ENCODE data around the gene PSEN1. TPM values are rescaled to one million over a fixed set of nuclear protein-coding genes. Genes with fewer than 3 reads are reported as not detected.
A peak's percentile ranks its signal among the peaks of the same experiment; 100 is the strongest.

PSEN1 gene
- total RNA-seq, 1 donor from 2014 or later, result 53.9 TPM

GRCh38 chr14:73244541-73245290 is 108.4 kb downstream of the PSEN1 start:
- no peak overlapping the region for H3K4me3 Mint-ChIP-seq
- no peak overlapping the region for H3K27ac Mint-ChIP-seq (ENCODE audit: unreplicated experiment)
- no peaks in the 10 kb centered on the region for H3K9me3 Mint-ChIP-seq
- peaks cover 35% of the 10 kb centered on the region for H3K27me3 Mint-ChIP-seq (ENCODE audit: low read depth)
- no peak for TF ChIP-seq CTCF (conservative IDR thresholded peaks at IDR 0.05)
- DNase-seq (ENCODE audit: low read depth, low spot score), result no peak
- peaks cover 4% of the 10 kb centered on the region for H3K4me1 Mint-ChIP-seq
- H3K36me3 Mint-ChIP-seq (ENCODE audit: low read depth), result no peaks in the 10 kb centered on the region

- H3K9me3 Mint-ChIP-seq, result no peaks in the 10 kb centered on the region
- no peak overlapping the region for H3K4me3 Mint-ChIP-seq
- no peak for TF ChIP-seq CTCF (conservative IDR thresholded peaks at IDR 0.05)
- H3K36me3 Mint-ChIP-seq (ENCODE audit: low read depth), result no peaks in the 10 kb centered on the region
- H3K4me1 Mint-ChIP-seq, result peaks cover 4% of the 10 kb centered on the region
- DNase-seq (ENCODE audit: low read depth, low spot score), result no peak
- no peak overlapping the region for H3K27ac Mint-ChIP-seq (ENCODE audit: unreplicated experiment)
- H3K27me3 Mint-ChIP-seq (ENCODE audit: low read depth), result peaks cover 27% of the 10 kb centered on the region
These were observed 109.4 kb downstream of the PSEN1 start for GRCh38 chr14:73245480-73246325.

- H3K36me3 Mint-ChIP-seq (ENCODE audit: low read depth), result no peaks in the 10 kb centered on the region
- no peaks in the 10 kb centered on the region for H3K9me3 Mint-ChIP-seq
- H3K4me3 Mint-ChIP-seq, result no peak overlapping the region
- TF ChIP-seq CTCF (conservative IDR thresholded peaks at IDR 0.05), result no peak
- no peak for DNase-seq (ENCODE audit: low read depth, low spot score)
- H3K27ac Mint-ChIP-seq (ENCODE audit: unreplicated experiment), result peak overlapping the region; percentile 78
- peaks cover 4% of the 10 kb centered on the region for H3K4me1 Mint-ChIP-seq
- H3K27me3 Mint-ChIP-seq (ENCODE audit: low read depth), result peaks cover 18% of the 10 kb centered on the region
These were observed 110.3 kb downstream of the PSEN1 start for GRCh38 chr14:73246387-73247150.

- H3K36me3 Mint-ChIP-seq (ENCODE audit: low read depth), result no peaks in the 10 kb centered on the region
- H3K4me3 Mint-ChIP-seq, result no peak overlapping the region
- peaks cover 4% of the 10 kb centered on the region for H3K4me1 Mint-ChIP-seq
- TF ChIP-seq CTCF (conservative IDR thresholded peaks at IDR 0.05), result no peak
- no peak overlapping the region for H3K27ac Mint-ChIP-seq (ENCODE audit: unreplicated experiment)
- peaks cover 6% of the 10 kb centered on the region for H3K27me3 Mint-ChIP-seq (ENCODE audit: low read depth)
- DNase-seq (ENCODE audit: low read depth, low spot score), result no peak
- no peaks in the 10 kb centered on the region for H3K9me3 Mint-ChIP-seq
These were observed 112.0 kb downstream of the PSEN1 start for GRCh38 chr14:73248108-73248868.

- no peaks in the 10 kb centered on the region for H3K36me3 Mint-ChIP-seq (ENCODE audit: low read depth)
- no peak for DNase-seq (ENCODE audit: low read depth, low spot score)
- H3K27me3 Mint-ChIP-seq (ENCODE audit: low read depth), result no peaks in the 10 kb centered on the region
- H3K4me1 Mint-ChIP-seq, result peaks cover 4% of the 10 kb centered on the region
- no peak overlapping the region for H3K27ac Mint-ChIP-seq (ENCODE audit: unreplicated experiment)
- no peak overlapping the region for H3K4me3 Mint-ChIP-seq
- TF ChIP-seq CTCF (conservative IDR thresholded peaks at IDR 0.05), result no peak
- no peaks in the 10 kb centered on the region for H3K9me3 Mint-ChIP-seq
These were observed 112.8 kb downstream of the PSEN1 start for GRCh38 chr14:73249108-73249507.

Measured in neural crest cell (in vitro differentiated cells).